H1 (cell line): ENCODE results near the gene CLDN4. TPM values are rescaled to one million over a fixed set of nuclear protein-coding genes. Genes with fewer than 3 reads are reported as not detected.

Experiments
- CTCF ChIA-PET: fragments of 300-600 bp; sonication (Branson Sonifier 250); formaldehyde crosslinking; loops from one replicate; lab custom pipeline; 2021; ENCODE audit not compliant: partially characterized antibody; lab: Charles Lee
- POLR2A ChIA-PET: fragments of 300-600 bp; sonication (Branson Sonifier 250); formaldehyde crosslinking; loops from one replicate; lab custom pipeline; 2021; ENCODE audit warnings: inconsistent platforms; ENCODE audit not compliant: partially characterized antibody; lab: Charles Lee
- DNase-seq, 2 experiments: peaks; one replicate each; pipeline versions ENCODE4 v3.0.0 to v3.0.0-alpha.2; 2010 to 2022; ENCODE audit warnings: low spot score in 2 of 2, low read depth in 1 of 2, mixed read lengths in 1 of 2
- FAIRE-seq: peaks from 2 replicates; lab custom pipeline; 2011; peaks lifted over from hg19 to GRCh38; lab: Jason Lieb, UNC
- H2AFZ ChIP-seq: 2 replicates; pipeline ENCODE4 v1.8.1; 2012; ENCODE audit warnings: low read length, inconsistent platforms
- H2AK5ac ChIP-seq: 2 replicates; pipeline ENCODE4 v1.6.1; 2013; ENCODE audit warnings: low read depth, low read length
- H2BK120ac ChIP-seq: replicated peaks from 2 replicates; pipeline ENCODE3; 2013; ENCODE audit warnings: low read depth, low read length, inconsistent platforms
- H2BK12ac ChIP-seq: 2 replicates; pipeline ENCODE4 v1.6.1; 2013; ENCODE audit warnings: low read depth, low read length
- H2BK15ac ChIP-seq: 2 replicates; pipeline ENCODE4 v1.6.1; 2013; ENCODE audit warnings: low read length
- H2BK20ac ChIP-seq: 2 replicates; pipeline ENCODE4 v1.6.1; 2013; ENCODE audit warnings: low read length
- H2BK5ac ChIP-seq: 2 replicates; pipeline ENCODE4 v1.6.1; 2013; ENCODE audit warnings: low read depth, low read length
- H3K14ac ChIP-seq: 2 replicates; pipeline ENCODE4 v1.6.1; 2013; ENCODE audit warnings: inconsistent platforms; ENCODE audit not compliant: insufficient read length
- H3K18ac ChIP-seq: 2 replicates; pipeline ENCODE4 v1.6.1; 2013; ENCODE audit warnings: low read length; ENCODE audit errors: extremely low read depth
- H3K23ac ChIP-seq: 2 replicates; pipeline ENCODE4 v1.6.1; 2013; ENCODE audit warnings: inconsistent platforms; ENCODE audit not compliant: insufficient read length
- H3K23me2 ChIP-seq: 2 replicates; pipeline ENCODE4 v1.6.1; 2013; ENCODE audit warnings: low read depth, low read length
- H3K27ac ChIP-seq: 2 replicates; pipeline ENCODE4 v1.6.1; 2011; ENCODE audit warnings: low read depth, low read length, inconsistent platforms
- H3K27me3 ChIP-seq, 4 experiments: replicated peaks in 1 of 4; 1 replicate in 1 of 4; 2 replicates in 3 of 4; pipeline versions ENCODE4 v1.6.1 to v1.8.1; 2011 to 2013; ENCODE audit warnings: low read length in 3 of 4, mild to moderate bottlenecking in 3 of 4, inconsistent platforms in 2 of 4, mixed read lengths in 2 of 4, moderate library complexity in 1 of 4; ENCODE audit not compliant: control insufficient read depth in 3 of 4, insufficient read depth in 3 of 4; ENCODE audit errors: extremely low read depth in 1 of 4
- H3K36me3 ChIP-seq, 4 experiments: 2 replicates each; pipeline versions ENCODE4 v1.6.1 to v1.8.1; 2011 to 2013; ENCODE audit warnings: mild to moderate bottlenecking in 4 of 4, low read length in 3 of 4, moderate library complexity in 2 of 4, control low read depth in 1 of 4, inconsistent platforms in 1 of 4; ENCODE audit not compliant: insufficient read depth in 4 of 4, control insufficient read depth in 2 of 4
- H3K4ac ChIP-seq: replicated peaks from 2 replicates; pipeline ENCODE3; 2013; ENCODE audit warnings: low read length, low read depth, mixed read lengths, inconsistent platforms; ENCODE audit not compliant: insufficient read length
- H3K4me1 ChIP-seq, 4 experiments: replicated peaks in 1 of 4; 1 replicate in 1 of 4; 2 replicates in 3 of 4; pipeline versions ENCODE4 v1.6.1 to v1.8.1; 2011 to 2013; ENCODE audit warnings: low read length in 3 of 4, inconsistent platforms in 2 of 4, mixed read lengths in 1 of 4; ENCODE audit not compliant: insufficient read depth in 4 of 4, control insufficient read depth in 3 of 4
- H3K4me2 ChIP-seq, 2 experiments: 2 replicates each; pipeline versions ENCODE4 v1.6.1 to v1.8.1; 2011 to 2013; ENCODE audit warnings: low read depth in 2 of 2, low read length in 2 of 2, control low read depth in 1 of 2, inconsistent platforms in 1 of 2, mild to moderate bottlenecking in 1 of 2; ENCODE audit not compliant: insufficient read depth in 1 of 2
- H3K4me3 ChIP-seq, 4 experiments: fragments of 200-600, 300-600 bp in 1 of 4; sonication (generic), shearing (Covaris generic), sonication (Bioruptor Twin) in 1 of 4; 2 replicates each; pipeline versions ENCODE4 v1.5.1 to v1.8.1; 2011 to 2016; ENCODE audit warnings: low read length in 4 of 4, low read depth in 3 of 4, control low read depth in 2 of 4, inconsistent platforms in 2 of 4, mild to moderate bottlenecking in 2 of 4, mixed read lengths in 1 of 4, moderate library complexity in 1 of 4; ENCODE audit not compliant: insufficient read depth in 2 of 4; ENCODE audit errors: extremely low read depth in 1 of 4
- H3K56ac ChIP-seq: replicated peaks from 2 replicates; pipeline ENCODE3; 2013; ENCODE audit warnings: low read depth, mild to moderate bottlenecking, mixed read lengths, low read length, inconsistent platforms; ENCODE audit not compliant: insufficient read length
- H3K79me1 ChIP-seq: 2 replicates; pipeline ENCODE4 v1.6.1; 2013; ENCODE audit warnings: low read depth, low read length, control low read depth
- H3K79me2 ChIP-seq, 2 experiments: 2 replicates each; pipeline versions ENCODE4 v1.6.1 to v1.8.1; 2012 to 2013; ENCODE audit warnings: low read length in 2 of 2, mild to moderate bottlenecking in 2 of 2, inconsistent platforms in 1 of 2; ENCODE audit not compliant: insufficient read depth in 2 of 2, control insufficient read depth in 1 of 2
- H3K9ac ChIP-seq, 4 experiments: replicated peaks in 1 of 4; 1 replicate in 1 of 4; 2 replicates in 3 of 4; pipeline versions ENCODE4 v1.6.1 to v1.8.1; 2011 to 2013; ENCODE audit warnings: low read depth in 3 of 4, low read length in 3 of 4, control low read depth in 2 of 4, mild to moderate bottlenecking in 2 of 4, moderate library complexity in 2 of 4, inconsistent platforms in 1 of 4; ENCODE audit errors: extremely low read depth in 1 of 4
- H3K9me3 ChIP-seq, 2 experiments: 2 replicates each; pipeline versions ENCODE4 v1.6.1 to v1.8.1; 2012 to 2013; ENCODE audit warnings: mild to moderate bottlenecking in 2 of 2, moderate library complexity in 2 of 2, control low read depth in 1 of 2, inconsistent platforms in 1 of 2, low read depth in 1 of 2, low read length in 1 of 2, mixed read lengths in 1 of 2; ENCODE audit not compliant: insufficient read depth in 2 of 2
- H4K20me1 ChIP-seq, 2 experiments: replicated peaks in 1 of 2; 2 replicates each; pipeline versions ENCODE3 to v1.8.1; 2011 to 2013; ENCODE audit warnings: inconsistent platforms in 2 of 2, low read length in 2 of 2, mild to moderate bottlenecking in 1 of 2; ENCODE audit not compliant: insufficient read depth in 2 of 2, control insufficient read depth in 1 of 2
- H4K5ac ChIP-seq: 2 replicates; pipeline ENCODE4 v1.6.1; 2013; ENCODE audit warnings: low read length, low read depth, mixed read lengths, inconsistent platforms; ENCODE audit not compliant: insufficient read length
- H4K8ac ChIP-seq: 2 replicates; pipeline ENCODE4 v1.8.0; 2013; ENCODE audit warnings: mild to moderate bottlenecking, moderate library complexity, low read length, inconsistent platforms; ENCODE audit not compliant: insufficient read depth; ENCODE audit errors: extremely low read depth
- H4K91ac ChIP-seq: replicated peaks from 2 replicates; pipeline ENCODE3; 2013; ENCODE audit warnings: low read length, mixed read lengths, inconsistent platforms; ENCODE audit not compliant: insufficient read length
- BCL11A ChIP-seq, 2 experiments: IDR thresholded peaks; one replicate each; pipeline ENCODE4 v1.6.1; 2011; ENCODE audit warnings: low read depth in 2 of 2, low read length in 2 of 2, mild to moderate bottlenecking in 2 of 2
- EP300 ChIP-seq, 2 experiments: IDR thresholded peaks; 1 replicate in 1 of 2; 2 replicates in 1 of 2; pipeline ENCODE4 v1.6.1; 2011 to 2012; ENCODE audit warnings: low read depth in 2 of 2, low read length in 2 of 2, mild to moderate bottlenecking in 2 of 2, borderline replicate concordance in 1 of 2, inconsistent platforms in 1 of 2, moderate library complexity in 1 of 2
- EZH2 ChIP-seq: fragments of 200-600 bp; sonication (generic); IDR thresholded peaks from 2 replicates; pipeline ENCODE4 v1.7.1; 2012; ENCODE audit warnings: low read depth, mild to moderate bottlenecking, moderate library complexity, low read length, inconsistent platforms; ENCODE audit not compliant: severe bottlenecking
- GTF2F1 ChIP-seq: IDR thresholded peaks from 2 replicates; pipeline ENCODE4 v1.6.1; 2012; ENCODE audit warnings: low read depth, low read length, improper control_type of control experiment, borderline replicate concordance
- HDAC2 ChIP-seq, 2 experiments: fragments of 300-600 bp in 1 of 2; sonication (generic) in 1 of 2; IDR thresholded peaks; 2 replicates each; pipeline ENCODE4 v1.6.1; 2011 to 2012; ENCODE audit warnings: low read depth in 2 of 2, low read length in 2 of 2, mild to moderate bottlenecking in 2 of 2, moderate library complexity in 2 of 2, borderline replicate concordance in 1 of 2, inconsistent platforms in 1 of 2
- HDAC6 ChIP-seq: IDR thresholded peaks from one replicate; pipeline ENCODE4 v1.7.1; 2012; ENCODE audit warnings: low read depth, mild to moderate bottlenecking, inconsistent platforms, low read length, moderate library complexity
- POU5F1 ChIP-seq: IDR thresholded peaks from 2 replicates; pipeline ENCODE4 v1.6.1; 2011; ENCODE audit warnings: low read depth, mild to moderate bottlenecking, low read length, moderate library complexity
- RBBP5 ChIP-seq: IDR thresholded peaks from 2 replicates; pipeline ENCODE4 v1.7.1; 2012; ENCODE audit warnings: low read depth, mild to moderate bottlenecking, inconsistent platforms, low read length, moderate library complexity, borderline replicate concordance
- RNF2 ChIP-seq: fragments of 200-900, 300-1000 bp; sonication (generic); IDR thresholded peaks from 2 replicates; pipeline ENCODE4 v1.7.1; 2016; ENCODE audit warnings: borderline replicate concordance, low read depth, mild to moderate bottlenecking, antibody characterized with exemption, low read length; ENCODE audit not compliant: poor library complexity, severe bottlenecking; ENCODE audit errors: missing control alignments
- TBP ChIP-seq: IDR thresholded peaks from 2 replicates; pipeline ENCODE4 v1.6.1; 2011; ENCODE audit warnings: low read depth, low read length, improper control_type of control experiment
- YY1 ChIP-seq: IDR thresholded peaks from 2 replicates; pipeline ENCODE4 v1.6.1; 2011; ENCODE audit warnings: low read depth, mild to moderate bottlenecking, low read length
- WGBS, 2 experiments: shearing (Covaris generic) in 1 of 2; methylation state at CpG; one replicate each; pipeline versions ENCODE4 v1.1.6 to v1.1.7; 2013 to 2015; ENCODE audit warnings: low lambda C conversion rate in 2 of 2, mixed read lengths in 2 of 2, inconsistent platforms in 1 of 2, low coverage in 1 of 2, missing lambda C conversion rate in 1 of 2; ENCODE audit not compliant: insufficient replicate concordance in 2 of 2, insufficient coverage in 1 of 2, insufficient read length in 1 of 2; ENCODE audit errors: extremely low coverage in 1 of 2, missing lambda C conversion rate in 1 of 2; 5-methylcytosine and 5-hydroxymethylcytosine counted together
- polyA plus RNA-seq, 7 experiments: library from polyadenylated mRNA; depleted of rRNA in 3 of 7; stranded (reverse) in 5 of 7; unstranded in 2 of 7; fragments of >200 nt in 5 of 7; fragments of 200-250 nt in 2 of 7; gene quantifications; 1 replicate in 5 of 7; 2 replicates in 1 of 7; 4 replicates in 1 of 7; pipeline versions ENCODE4 v1.2.1 to v1.2.3, GENCODE V29; 2011 to 2013; ENCODE audit warnings: missing spikeins in 2 of 7, mixed read lengths in 2 of 7
- total RNA-seq: library from RNA; stranded (reverse); fragmentation: NEBNext Ultra II Directional; extraction: Animal tissue kit (Norgen Biotek cat#: 25700); gene quantifications from 2 replicates; pipeline ENCODE4 v1.2.1, GENCODE V29; 2021
- TF ChIP-seq, protein P1 (sequence below): IDR thresholded peaks from 2 replicates; pipeline ENCODE4 v1.6.1; 2012; ENCODE audit warnings: inconsistent platforms

The CLDN4 gene
- total and polyA plus RNA-seq, 2 of the 8 experiments (the other 6 are each of a cell fraction or from before 2014, with no cell fraction given): 28.0 to 69.3 TPM

DNA sequence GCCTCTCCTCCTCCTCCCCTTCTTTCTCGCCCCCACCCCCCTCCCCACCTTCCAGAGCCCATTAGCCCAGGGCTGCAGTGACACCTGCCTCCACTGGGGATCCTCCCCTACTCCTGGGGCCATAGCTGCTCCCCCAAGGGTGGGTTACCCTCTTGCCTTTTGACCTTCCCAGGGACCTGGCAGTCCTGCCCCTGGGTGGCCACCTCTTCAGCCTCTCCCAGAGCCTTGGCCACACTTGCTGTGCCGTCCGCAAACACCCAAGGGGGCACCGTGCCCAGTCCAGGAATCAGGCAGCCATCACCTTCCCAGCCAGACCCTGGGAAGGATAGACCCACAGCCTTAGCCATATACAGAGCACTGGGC is 19.8 kb upstream of the CLDN4 start:
- no peaks in the 10 kb centered on the region for H3K27me3 ChIP-seq
- no peak overlapping the region for H4K91ac ChIP-seq
- H3K4ac ChIP-seq: no peak overlapping the region
- no peaks in the 10 kb centered on the region for H3K79me1 ChIP-seq
- H3K4me2 ChIP-seq: peak overlapping the region; percentile 25 to 39; a peak in 2 of 4 replicates
- no peaks in the 10 kb centered on the region for H3K79me2 ChIP-seq
- peak in 1 of 2 experiments; percentile 62 for DNase-seq
- H2BK120ac ChIP-seq: no peak overlapping the region
- peak overlapping the region; percentile 78 for H3K18ac ChIP-seq
- no peaks in the 10 kb centered on the region for H3K36me3 ChIP-seq
- no peaks in the 10 kb centered on the region for H3K9me3 ChIP-seq
- no peak overlapping the region for H3K14ac ChIP-seq
- no peaks in the 10 kb centered on the region for H4K20me1 ChIP-seq
- peak overlapping the region; percentile 48; the same call in 1 of the 2 replicates for H2BK20ac ChIP-seq
- peaks cover 0 to 9% (median 5%) of the 10 kb centered on the region in 4 experiments; a peak in 6 of 7 replicates for H3K4me1 ChIP-seq
- H3K23me2 ChIP-seq: 0 out of 2 replicates have a peak, but pooled peaks cover 3% of the 10 kb centered on the region
- no peak overlapping the region for H2AK5ac ChIP-seq
- H3K56ac ChIP-seq: no peak overlapping the region
- POLR2A ChIA-PET: interaction anchor here (0.8 to 10.0 kb wide), 7 partner anchors 11 to 69 kb away, joined by 3 to 72 read pairs (median 6); partner anchors contain the start of gene CLDN4
- no peak overlapping the region for H2BK5ac ChIP-seq
- H2BK12ac ChIP-seq: peak overlapping the region; percentile 60; the same call in 1 of the 2 replicates
- H2BK15ac ChIP-seq: 0 out of 2 replicates have a peak overlapping the region, but pooled peaks have one; percentile 72
- H3K4me3 ChIP-seq: peak overlapping the region in 1 of 4 experiments; percentile 47; a peak in 1 of 8 replicates
- no peak overlapping the region for H3K23ac ChIP-seq
- FAIRE-seq: no peak
- H4K5ac ChIP-seq: no peak overlapping the region
- H2AFZ ChIP-seq: no peak overlapping the region
- CTCF ChIA-PET: interaction anchor here (0.6 to 4.9 kb wide), 28 partner anchors 8 to 126 kb away, joined by 3 to 72 read pairs (median 5); partner anchors contain the start of genes CLDN3, CLDN4 and METTL27
- 85% methylated on average over 3 of the region's 4 CpGs; no CpG with 5 or more reads in 1 of the 2 experiments for WGBS, 2 experiments
- H3K27ac ChIP-seq: no peak overlapping the region
- no peak overlapping the region for H3K9ac ChIP-seq
- no peak overlapping the region for H4K8ac ChIP-seq
- TF ChIP-seq RBBP5: no peak
- TF ChIP-seq GTF2F1: no peak
- no peak for TF ChIP-seq TBP
- no peak for TF ChIP-seq BCL11A (IDR thresholded peaks at IDR 0.05; ENCODE audit: low read depth in 2 of 2, low read length in 2 of 2)
- TF ChIP-seq EP300 (IDR thresholded peaks at IDR 0.05; ENCODE audit: borderline replicate concordance in 1 of 2, low read depth in 2 of 2, low read length in 2 of 2): no peak
- no peak for TF ChIP-seq POU5F1
- no peak for TF ChIP-seq EZH2
- TF ChIP-seq HDAC2 (IDR thresholded peaks at IDR 0.05; ENCODE audit: borderline replicate concordance in 1 of 2, low read depth in 2 of 2, low read length in 2 of 2): no peak
- TF ChIP-seq, protein P1, sequence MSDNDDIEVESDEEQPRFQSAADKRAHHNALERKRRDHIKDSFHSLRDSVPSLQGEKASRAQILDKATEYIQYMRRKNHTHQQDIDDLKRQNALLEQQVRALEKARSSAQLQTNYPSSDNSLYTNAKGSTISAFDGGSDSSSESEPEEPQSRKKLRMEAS: no peak
- no peak for TF ChIP-seq YY1
- TF ChIP-seq HDAC6: no peak
- no peak for TF ChIP-seq RNF2
